H9 (cell line): Measurements from ENCODE around the gene C1orf105. TPM values are rescaled to one million over a fixed set of nuclear protein-coding genes. Genes with fewer than 3 reads are reported as not detected.

ENCODE experiments used
- DNase-seq: peaks from one replicate; pipeline ENCODE4 v3.0.0-alpha.2; 2017
- H2AFZ ChIP-seq: one replicate; pipeline ENCODE4 v1.6.1; 2013; ENCODE audit warnings: mild to moderate bottlenecking, low read length, control low read depth, moderate library complexity
- H2AK5ac ChIP-seq: 2 replicates; pipeline ENCODE4 v1.6.1; 2013; ENCODE audit warnings: low read length, control low read depth, mixed read lengths; ENCODE audit not compliant: insufficient read length
- H2BK120ac ChIP-seq: one replicate; pipeline ENCODE4 v1.6.1; 2013; ENCODE audit warnings: low read depth, mild to moderate bottlenecking, low read length, control low read depth, inconsistent platforms; ENCODE audit not compliant: poor library complexity, severe bottlenecking
- H2BK12ac ChIP-seq: 2 replicates; pipeline ENCODE4 v1.6.1; 2013; ENCODE audit warnings: low read length, control low read depth, mixed read lengths, low read depth; ENCODE audit not compliant: insufficient read length
- H2BK15ac ChIP-seq: 2 replicates; pipeline ENCODE4 v1.6.1; 2013; ENCODE audit warnings: low read depth, low read length, control low read depth
- H2BK20ac ChIP-seq: one replicate; pipeline ENCODE4 v1.6.1; 2013; ENCODE audit warnings: low read depth, mild to moderate bottlenecking, low read length, control low read depth, inconsistent platforms; ENCODE audit not compliant: poor library complexity, severe bottlenecking
- H2BK5ac ChIP-seq: 2 replicates; pipeline ENCODE4 v1.6.1; 2013; ENCODE audit warnings: low read length, control low read depth, mixed read lengths; ENCODE audit not compliant: insufficient read length
- H3K14ac ChIP-seq: 2 replicates; pipeline ENCODE4 v1.6.1; 2013; ENCODE audit warnings: low read length, control low read depth; ENCODE audit not compliant: insufficient read depth
- H3K18ac ChIP-seq: 2 replicates; pipeline ENCODE4 v1.6.1; 2013; ENCODE audit warnings: low read depth, mild to moderate bottlenecking, mixed read lengths, low read length, control low read depth; ENCODE audit not compliant: insufficient read length
- H3K23ac ChIP-seq: 2 replicates; pipeline ENCODE4 v1.6.1; 2013; ENCODE audit warnings: low read length, control low read depth, mixed read lengths, low read depth; ENCODE audit not compliant: insufficient read length
- H3K23me2 ChIP-seq: 2 replicates; pipeline ENCODE4 v1.6.1; 2013; ENCODE audit warnings: low read depth, mild to moderate bottlenecking, mixed read lengths, low read length, control low read depth; ENCODE audit not compliant: insufficient read length, poor library complexity, severe bottlenecking
- H3K27ac ChIP-seq: 2 replicates; pipeline ENCODE4 v1.5.1; 2013; ENCODE audit warnings: low read length, control low read depth, mixed read lengths, low read depth; ENCODE audit not compliant: insufficient read length
- H3K27me3 ChIP-seq: 2 replicates; pipeline ENCODE4 v1.6.1; 2013; ENCODE audit warnings: low read length, control low read depth, inconsistent platforms; ENCODE audit not compliant: insufficient read depth
- H3K4ac ChIP-seq: 2 replicates; pipeline ENCODE4 v1.6.1; 2013; ENCODE audit warnings: low read depth, mild to moderate bottlenecking, control low read depth, inconsistent platforms, low read length, moderate library complexity
- H3K4me1 ChIP-seq: 2 replicates; pipeline ENCODE4 v1.6.1; 2013; ENCODE audit warnings: low read length, control low read depth, inconsistent platforms; ENCODE audit not compliant: insufficient read depth
- H3K4me2 ChIP-seq: 2 replicates; pipeline ENCODE4 v1.6.1; 2013; ENCODE audit warnings: low read length, control low read depth, mixed read lengths; ENCODE audit not compliant: insufficient read length, insufficient read depth
- H3K56ac ChIP-seq: 2 replicates; pipeline ENCODE4 v1.6.1; 2013; ENCODE audit warnings: low read depth, mild to moderate bottlenecking, mixed read lengths, low read length, control low read depth; ENCODE audit not compliant: insufficient read length
- H3K79me1 ChIP-seq: 2 replicates; pipeline ENCODE4 v1.6.1; 2013; ENCODE audit warnings: low read depth, mild to moderate bottlenecking, moderate library complexity, low read length, control low read depth, inconsistent platforms; ENCODE audit not compliant: insufficient read depth, poor library complexity, severe bottlenecking
- H3K79me2 ChIP-seq: 2 replicates; pipeline ENCODE4 v1.6.1; 2013; ENCODE audit warnings: low read length, control low read depth, inconsistent platforms; ENCODE audit not compliant: insufficient read depth
- H3K9ac ChIP-seq: 2 replicates; pipeline ENCODE4 v1.6.1; 2013; ENCODE audit warnings: low read length, control low read depth, mixed read lengths; ENCODE audit not compliant: insufficient read length; ENCODE audit errors: extremely low read depth
- H3K9me3 ChIP-seq: one replicate; pipeline ENCODE4 v1.6.1; 2013; ENCODE audit warnings: low read depth, low read length, inconsistent platforms; ENCODE audit not compliant: control insufficient read depth
- H3T11ph ChIP-seq: one replicate; pipeline ENCODE4 v1.6.1; 2013; ENCODE audit warnings: mild to moderate bottlenecking, low read length, control low read depth, inconsistent platforms
- H4K20me1 ChIP-seq: one replicate; pipeline ENCODE4 v1.6.1; 2013; ENCODE audit not compliant: control insufficient read depth, insufficient read length, insufficient read depth
- H4K5ac ChIP-seq: 2 replicates; pipeline ENCODE4 v1.6.1; 2013; ENCODE audit warnings: low read depth, mild to moderate bottlenecking, mixed read lengths, low read length, control low read depth; ENCODE audit not compliant: insufficient read length
- H4K8ac ChIP-seq: replicated peaks from 2 replicates; pipeline ENCODE4 v1.6.1; 2013; ENCODE audit warnings: low read length, control low read depth, mixed read lengths, low read depth; ENCODE audit not compliant: insufficient read length
- H4K91ac ChIP-seq: 2 replicates; pipeline ENCODE4 v1.6.1; 2013; ENCODE audit warnings: low read depth, mild to moderate bottlenecking, moderate library complexity, mixed read lengths, low read length, control low read depth; ENCODE audit not compliant: insufficient read length
- H3K27ac Mint-ChIP-seq, 3 experiments: 2 replicates in 2 of 3; 3 replicates in 1 of 3; pipeline ENCODE4 v1.8.0; 2020 to 2021; ENCODE audit warnings: mixed read lengths in 3 of 3, mild to moderate bottlenecking in 1 of 3, moderate library complexity in 1 of 3
- H3K27me3 Mint-ChIP-seq: 2 replicates; pipeline ENCODE4 v1.8.0; 2021; ENCODE audit warnings: low read depth, mild to moderate bottlenecking, moderate library complexity, mixed read lengths
- H3K36me3 Mint-ChIP-seq, 3 experiments: 2 replicates in 2 of 3; 3 replicates in 1 of 3; pipeline ENCODE4 v1.8.0; 2020 to 2021; ENCODE audit warnings: low read depth in 3 of 3, mixed read lengths in 3 of 3; ENCODE audit not compliant: insufficient read depth in 1 of 3
- H3K4me1 Mint-ChIP-seq, 2 experiments: 2 replicates each; pipeline ENCODE4 v1.8.0; 2020; ENCODE audit warnings: mixed read lengths in 2 of 2
- H3K4me3 Mint-ChIP-seq, 2 experiments: 2 replicates in 1 of 2; 3 replicates in 1 of 2; pipeline ENCODE4 v1.8.0; 2020 to 2021; ENCODE audit warnings: mild to moderate bottlenecking in 2 of 2, mixed read lengths in 2 of 2, moderate library complexity in 1 of 2
- H3K9me3 Mint-ChIP-seq, 2 experiments: 2 replicates in 1 of 2; 3 replicates in 1 of 2; pipeline ENCODE4 v1.8.0; 2020; ENCODE audit warnings: mild to moderate bottlenecking in 2 of 2, mixed read lengths in 2 of 2, moderate library complexity in 1 of 2
- WGBS: extraction: QIAGEN DNeasy Blood & Tissue Kit; methylation state at CpG from one replicate; pipeline ENCODE4 v1.1.7; 2013; ENCODE audit warnings: missing lambda C conversion rate, low lambda C conversion rate, mixed read lengths; ENCODE audit not compliant: insufficient read length; ENCODE audit errors: extremely low coverage; 5-methylcytosine and 5-hydroxymethylcytosine counted together
- total RNA-seq: library from RNA; stranded (reverse); gene quantifications from 2 replicates; pipeline ENCODE4 v1.2.1, GENCODE V29; 2021
- TF ChIP-seq, protein P1 (sequence below): fragments of 200-600 bp; sonication (generic); conservative IDR thresholded peaks from 3 replicates; pipeline ENCODE4 v1.8.0; 2021; ENCODE audit warnings: antibody characterized with exemption, mild to moderate bottlenecking

Gene C1orf105
- total RNA-seq, 1 experiment from 2014 or later: not detected

DNA sequence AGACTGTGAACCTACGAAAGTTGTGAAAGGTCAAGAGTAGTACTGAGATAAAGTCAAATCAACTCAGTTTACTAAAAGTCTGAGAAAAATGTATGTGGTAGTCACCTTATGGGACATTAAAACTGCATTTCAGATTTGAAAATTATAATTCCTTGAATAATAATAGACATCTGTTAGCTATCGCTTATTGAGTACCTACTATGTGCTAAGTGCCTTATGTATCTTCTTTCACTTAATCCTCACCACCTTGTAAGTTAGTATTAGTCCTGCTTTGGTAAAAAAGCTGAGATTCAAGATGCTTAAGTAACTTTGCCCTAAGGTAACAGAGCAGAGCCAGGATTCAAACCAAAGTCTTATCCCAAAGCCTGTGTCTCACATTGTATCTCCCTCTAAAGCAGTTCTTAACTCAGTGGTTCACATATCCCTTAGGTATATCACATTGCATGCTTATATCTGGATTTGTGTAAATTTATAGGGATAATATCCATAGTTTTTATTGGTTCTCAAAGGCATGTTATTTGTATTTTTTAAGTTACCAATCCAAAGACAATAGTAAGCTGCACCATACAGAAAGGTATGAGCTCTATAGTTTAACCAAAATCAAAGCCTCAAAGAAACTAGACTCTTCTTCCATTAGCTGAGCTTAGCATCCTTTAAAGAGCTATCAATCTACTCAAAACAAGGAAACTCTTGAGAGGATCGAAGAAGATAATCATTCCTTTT, 22.5 kb downstream of the C1orf105 start:
- Histone ChIP-seq H2BK20ac (no peak overlapping the region), H3K4me2 (peak overlapping the region; percentile 32)
- whole genome bisulfite sequencing: no CpG with 5 or more reads among the region's 3 CpGs

More for the DNA sequence above, 22.5 kb downstream of the C1orf105 start:
- Histone ChIP-seq H3K79me1 (peaks cover 7% of the 10 kb centered on the region), H3K56ac (no peak overlapping the region), H3K27ac (no peak overlapping the region), H2BK5ac (no peak overlapping the region), H3K4ac (no peak overlapping the region), H4K8ac (no peak overlapping the region), H2BK15ac (no peak overlapping the region), H4K5ac (no peak overlapping the region), H2BK120ac (no peak overlapping the region), H3K27me3 (no peaks in the 10 kb centered on the region), H3K14ac (no peak overlapping the region), H3T11ph (no peak overlapping the region), H3K18ac (no peak overlapping the region), H2AK5ac (no peak overlapping the region), H3K79me2 (no peaks in the 10 kb centered on the region), H3K23ac (no peak overlapping the region), H3K9me3 (no peaks in the 10 kb centered on the region), H3K9ac (peak overlapping the region; percentile 66), H4K91ac (no peak overlapping the region), H3K23me2 (peaks cover 2% of the 10 kb centered on the region), H2AFZ (no peak overlapping the region), H4K20me1 (no peaks in the 10 kb centered on the region), H3K4me1 (no peaks in the 10 kb centered on the region; the same call in 1 of the 2 replicates), H2BK12ac (no peak overlapping the region)
- TF ChIP-seq, protein P1, sequence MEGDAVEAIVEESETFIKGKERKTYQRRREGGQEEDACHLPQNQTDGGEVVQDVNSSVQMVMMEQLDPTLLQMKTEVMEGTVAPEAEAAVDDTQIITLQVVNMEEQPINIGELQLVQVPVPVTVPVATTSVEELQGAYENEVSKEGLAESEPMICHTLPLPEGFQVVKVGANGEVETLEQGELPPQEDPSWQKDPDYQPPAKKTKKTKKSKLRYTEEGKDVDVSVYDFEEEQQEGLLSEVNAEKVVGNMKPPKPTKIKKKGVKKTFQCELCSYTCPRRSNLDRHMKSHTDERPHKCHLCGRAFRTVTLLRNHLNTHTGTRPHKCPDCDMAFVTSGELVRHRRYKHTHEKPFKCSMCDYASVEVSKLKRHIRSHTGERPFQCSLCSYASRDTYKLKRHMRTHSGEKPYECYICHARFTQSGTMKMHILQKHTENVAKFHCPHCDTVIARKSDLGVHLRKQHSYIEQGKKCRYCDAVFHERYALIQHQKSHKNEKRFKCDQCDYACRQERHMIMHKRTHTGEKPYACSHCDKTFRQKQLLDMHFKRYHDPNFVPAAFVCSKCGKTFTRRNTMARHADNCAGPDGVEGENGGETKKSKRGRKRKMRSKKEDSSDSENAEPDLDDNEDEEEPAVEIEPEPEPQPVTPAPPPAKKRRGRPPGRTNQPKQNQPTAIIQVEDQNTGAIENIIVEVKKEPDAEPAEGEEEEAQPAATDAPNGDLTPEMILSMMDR: no peak
- no peak for DNase-seq
- H3K4me3 Mint-ChIP-seq: peak overlapping the region; percentile 82 to 91
- H3K27me3 Mint-ChIP-seq: no peaks in the 10 kb centered on the region
- no peaks in the 10 kb centered on the region for H3K9me3 Mint-ChIP-seq
- peak overlapping the region in 2 of 3 experiments; percentile 76 to 80; a peak in 3 of 7 replicates for H3K27ac Mint-ChIP-seq
- peaks cover 12 to 14% of the 10 kb centered on the region in 2 experiments; a peak in 3 of 4 replicates for H3K4me1 Mint-ChIP-seq
- peaks cover 9 to 16% (median 14%) of the 10 kb centered on the region in 3 experiments; a peak in 5 of 7 replicates for H3K36me3 Mint-ChIP-seq
